Activated CD4-positive, alpha-beta memory T cell treated with anti-CD3 and anti-CD28 coated beads for 36 hours (primary cell): ENCODE measurements around the gene DENND1C. TPM values are rescaled to one million over a fixed set of nuclear protein-coding genes. Genes with fewer than 3 reads are reported as not detected.
A peak's percentile ranks its signal among the peaks of the same experiment; 100 is the strongest.
"Not testable (repeated sequence)": the region's sequence is repeated elsewhere in the genome, so short reads cannot be mapped to it uniquely, and the experiment has no call there.

Experiments
- CTCF ChIA-PET: fragments of 350-600 bp; sonication (Branson Sonifier 250); formaldehyde crosslinking; loops from one replicate; lab custom pipeline; 2021; ENCODE audit warnings: antibody characterized with exemption, inconsistent platforms; lab: Charles Lee
- POLR2A ChIA-PET: fragments of 350-600 bp; sonication (Branson Sonifier 250); formaldehyde crosslinking; loops from one replicate; lab custom pipeline; 2021; ENCODE audit warnings: antibody characterized with exemption; lab: Charles Lee
- DNase-seq: peaks from one replicate; pipeline ENCODE4 v3.0.0-alpha.2; 2020
- H3K27ac Mint-ChIP-seq: one replicate; pipeline ENCODE4 v1.8.0; 2021; ENCODE audit warnings: mixed read lengths
- H3K27me3 Mint-ChIP-seq: one replicate; pipeline ENCODE4 v1.8.0; 2021; ENCODE audit warnings: mixed read lengths
- H3K36me3 Mint-ChIP-seq: one replicate; pipeline ENCODE4 v1.8.0; 2021; ENCODE audit warnings: mixed read lengths
- H3K4me1 Mint-ChIP-seq: one replicate; pipeline ENCODE4 v1.8.0; 2021; ENCODE audit warnings: low read depth, mixed read lengths
- H3K4me3 Mint-ChIP-seq: one replicate; pipeline ENCODE4 v1.8.0; 2021; ENCODE audit warnings: mild to moderate bottlenecking, mixed read lengths
- H3K9me3 Mint-ChIP-seq: one replicate; pipeline ENCODE4 v1.8.0; 2021; ENCODE audit warnings: mixed read lengths
- intact Hi-C: fragments of 100-400 bp; cut with micrococcal nuclease; formaldehyde crosslinking; loops from one replicate; pipeline ENCODE4 v1.15.1; 2023
- total RNA-seq, 2 experiments: library from RNA; stranded (reverse); gene quantifications; one replicate each; pipeline ENCODE4 v1.2.3, GENCODE V29; 2021

Gene DENND1C
- total RNA-seq, 2 experiments from 2014 or later = 62.1 to 69.3 TPM

- H3K4me3 Mint-ChIP-seq = no peak overlapping the region
- no peak for DNase-seq
- H3K9me3 Mint-ChIP-seq = no peaks in the 10 kb centered on the region
- H3K4me1 Mint-ChIP-seq = peaks cover 45% of the 10 kb centered on the region
- intact Hi-C loops = loop anchor here (2.0 to 5.0 kb wide), 6 partner anchors 57 to 283 kb away; partner anchors contain the start of genes CRB3 and SH2D3A
- H3K27ac Mint-ChIP-seq = peak overlapping the region; percentile 23
- CTCF ChIA-PET = interaction anchor here (1.1 to 1.3 kb wide), 2 partner anchors 217 to 219 kb away, joined by 3 to 4 read pairs; no protein-coding TSS in a partner anchor
- POLR2A ChIA-PET = interaction anchor here (0.7 kb wide), 1 partner anchor 218 kb away, joined by 3 read pairs; the partner anchor contains the start of gene GPR108
- peaks cover 2% of the 10 kb centered on the region for H3K27me3 Mint-ChIP-seq
- H3K36me3 Mint-ChIP-seq = no peaks in the 10 kb centered on the region
Observed at GRCh38 chr19:6519289-6519688, 37.7 kb upstream of the DENND1C start.

GRCh38 chr19:6518145-6518911 lies 36.7 kb upstream of the DENND1C start:
- no peaks in the 10 kb centered on the region for H3K36me3 Mint-ChIP-seq
- CTCF ChIA-PET = interaction anchor here (0.7 to 3.3 kb wide), 8 partner anchors 98 to 345 kb away, joined by 3 to 43 read pairs (median 12); partner anchors contain the start of genes GPR108 and VAV1
- DNase-seq = peak; percentile 62
- intact Hi-C loops = loop anchor here (2.0 to 5.0 kb wide), 6 partner anchors 56 to 284 kb away; partner anchors contain the start of genes CRB3 and SH2D3A
- H3K27me3 Mint-ChIP-seq = peaks cover 2% of the 10 kb centered on the region
- POLR2A ChIA-PET = interaction anchor here (0.7 to 1.0 kb wide), 2 partner anchors 156 to 219 kb away, joined by 3 read pairs; partner anchors contain the start of gene GPR108
- peaks cover 45% of the 10 kb centered on the region for H3K4me1 Mint-ChIP-seq
- no peaks in the 10 kb centered on the region for H3K9me3 Mint-ChIP-seq
- peak overlapping the region; percentile 44 for H3K27ac Mint-ChIP-seq
- peak overlapping the region; percentile 0 for H3K4me3 Mint-ChIP-seq

GRCh38 chr19:6516659-6517291 lies 35.2 kb upstream of the DENND1C start:
- Mint-ChIP-seq H3K4me3 (peak overlapping the region; percentile 88), H3K9me3 (no peaks in the 10 kb centered on the region), H3K27me3 (peaks cover 2% of the 10 kb centered on the region), H3K36me3 (no peaks in the 10 kb centered on the region), H3K27ac (peak overlapping the region; percentile 75), H3K4me1 (peaks cover 36% of the 10 kb centered on the region)
- peak; percentile 94 for DNase-seq
- CTCF ChIA-PET = interaction anchor here (0.7 to 3.3 kb wide), 40 partner anchors 9 to 463 kb away, joined by 3 to 43 read pairs (median 4); partner anchors contain the start of genes DENND1C, GPR108, TNFSF14 and VAV1
- POLR2A ChIA-PET = interaction anchor here (1.1 to 1.2 kb wide), 3 partner anchors 15 to 139 kb away, joined by 3 to 6 read pairs (median 4); partner anchors contain the start of gene TUBB4A
- intact Hi-C loops = loop anchor here (1.0 to 5.0 kb wide), 8 partner anchors 54 to 347 kb away; partner anchors contain the start of genes CRB3 and SH2D3A

GRCh38 chr19:6516018-6516658 lies 34.6 kb upstream of the DENND1C start:
- Mint-ChIP-seq H3K4me3 (peak overlapping the region; percentile 88), H3K27me3 (peaks cover 2% of the 10 kb centered on the region), H3K9me3 (no peaks in the 10 kb centered on the region), H3K4me1 (peaks cover 35% of the 10 kb centered on the region), H3K36me3 (no peaks in the 10 kb centered on the region), H3K27ac (peak overlapping the region; percentile 77)
- CTCF ChIA-PET = interaction anchor here (0.7 to 3.3 kb wide), 37 partner anchors 8 to 463 kb away, joined by 3 to 43 read pairs (median 4); partner anchors contain the start of genes DENND1C, GPR108, TNFSF14 and VAV1
- peak; percentile 86 for DNase-seq
- POLR2A ChIA-PET = interaction anchor here (0.6 to 1.2 kb wide), 4 partner anchors 14 to 139 kb away, joined by 3 to 6 read pairs (median 4); partner anchors contain the start of gene TUBB4A
- intact Hi-C loops = loop anchor here (1.0 to 5.0 kb wide), 7 partner anchors 54 to 347 kb away; partner anchors contain the start of genes CRB3 and SH2D3A

- H3K9me3 Mint-ChIP-seq = no peaks in the 10 kb centered on the region
- no peak for DNase-seq
- ChIA-PET CTCF (no interaction called here), POLR2A (no interaction called here)
- H3K4me3 Mint-ChIP-seq = no peak overlapping the region
- H3K27ac Mint-ChIP-seq = no peak overlapping the region
- H3K27me3 Mint-ChIP-seq = peaks cover under 1% of the 10 kb centered on the region
- no peaks in the 10 kb centered on the region for H3K36me3 Mint-ChIP-seq
- intact Hi-C loops = loop anchor here (5.0 kb wide), 5 partner anchors 53 to 287 kb away; partner anchors contain the start of genes CRB3 and SH2D3A
- peaks cover 32% of the 10 kb centered on the region for H3K4me1 Mint-ChIP-seq
Observed at GRCh38 chr19:6514926-6515544, 33.4 kb upstream of the DENND1C start.

GRCh38 chr19:6514089-6514488 lies 32.5 kb upstream of the DENND1C start:
- Mint-ChIP-seq H3K4me3 (no peak overlapping the region), H3K36me3 (no peaks in the 10 kb centered on the region), H3K9me3 (no peaks in the 10 kb centered on the region), H3K27me3 (no peaks in the 10 kb centered on the region), H3K27ac (no peak overlapping the region), H3K4me1 (peaks cover 26% of the 10 kb centered on the region)
- CTCF ChIA-PET = no interaction called here
- DNase-seq = no peak
- POLR2A ChIA-PET = no interaction called here
- intact Hi-C loops = no loop called here

GRCh38 chr19:6510618-6511017 lies 29.0 kb upstream of the DENND1C start:
- ChIA-PET CTCF (interaction anchor here (0.6 to 1.3 kb wide), 2 partner anchors 11 to 977 kb away, joined by 3 read pairs; no protein-coding TSS in a partner anchor), POLR2A (no interaction called here)
- no peak overlapping the region for H3K27ac Mint-ChIP-seq
- no peaks in the 10 kb centered on the region for H3K9me3 Mint-ChIP-seq
- H3K4me1 Mint-ChIP-seq = no peaks in the 10 kb centered on the region
- no peaks in the 10 kb centered on the region for H3K36me3 Mint-ChIP-seq
- DNase-seq = no peak
- intact Hi-C loops = no loop called here
- no peak overlapping the region for H3K4me3 Mint-ChIP-seq
- H3K27me3 Mint-ChIP-seq = no peaks in the 10 kb centered on the region

GRCh38 chr19:6509118-6509971 lies 27.8 kb upstream of the DENND1C start:
- POLR2A ChIA-PET = no interaction called here
- Mint-ChIP-seq H3K27ac (no peak overlapping the region), H3K4me1 (peaks cover 4% of the 10 kb centered on the region), H3K9me3 (no peaks in the 10 kb centered on the region), H3K27me3 (no peaks in the 10 kb centered on the region), H3K4me3 (no peak overlapping the region), H3K36me3 (no peaks in the 10 kb centered on the region)
- no peak for DNase-seq
- intact Hi-C loops = no loop called here
- CTCF ChIA-PET = no interaction called here

- H3K4me1 Mint-ChIP-seq, intact Hi-C loops, DNase-seq, H3K36me3 Mint-ChIP-seq, H3K4me3 Mint-ChIP-seq, H3K9me3 Mint-ChIP-seq, H3K27ac Mint-ChIP-seq, POLR2A ChIA-PET, H3K27me3 Mint-ChIP-seq: not testable (repeated sequence)
- CTCF ChIA-PET = interaction anchor here (1.3 kb wide), 1 partner anchor 9 kb away, joined by 3 read pairs; no protein-coding TSS in a partner anchor
Observed at GRCh38 chr19:6508028-6508771, 26.6 kb upstream of the DENND1C start.
